ENCODE measurements around the gene FILIP1L. TPM values are rescaled to one million over a fixed set of nuclear protein-coding genes. Genes with fewer than 3 reads are reported as not detected.

Gene FILIP1L
- total and polyA plus RNA-seq, 2 donors (not counting 1 experiment from before 2014, with no cell fraction given): 0.32 to 0.48 TPM

DNA sequence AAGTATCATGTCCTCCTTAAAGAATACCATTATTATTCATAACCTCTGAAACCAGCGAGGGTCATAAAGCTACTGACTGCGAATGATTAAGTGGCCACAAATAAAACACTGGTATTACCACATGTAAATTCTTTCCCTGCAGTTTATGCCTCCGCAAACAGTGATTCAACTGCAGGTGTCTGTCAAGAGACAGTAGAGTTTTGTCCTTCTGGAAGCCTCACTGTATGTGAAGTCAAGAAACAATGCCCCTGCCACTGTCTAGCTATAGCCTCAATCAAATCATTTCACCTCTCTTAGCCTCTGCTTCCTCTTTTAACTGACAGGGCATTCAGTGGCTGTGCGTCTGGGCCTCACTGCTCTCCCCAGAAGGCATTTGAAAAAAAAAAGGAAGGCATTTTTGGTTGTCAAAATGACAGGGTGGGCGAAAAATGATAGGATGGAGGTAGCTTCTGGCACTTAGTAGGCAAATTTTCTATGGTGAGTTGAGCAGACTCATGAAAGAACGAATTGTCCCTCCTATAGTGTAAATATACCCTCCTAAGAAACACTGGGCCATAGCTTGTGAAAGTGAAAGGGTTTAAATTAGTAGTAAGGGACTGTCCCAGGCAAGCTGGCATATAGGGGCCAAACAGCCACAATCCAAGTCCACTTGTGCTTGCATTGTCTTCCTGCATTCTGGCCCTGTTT, 66.7 kb downstream of the FILIP1L start:
- H3K27me3 Mint-ChIP-seq: no peaks in the 10 kb centered on the region
- no peak for TF ChIP-seq EZH2 (IDR thresholded peaks at IDR 0.05; ENCODE audit: borderline replicate concordance, insufficient read depth, low read depth, low read length, poor library complexity, severe bottlenecking)
- TF ChIP-seq, protein P1, sequence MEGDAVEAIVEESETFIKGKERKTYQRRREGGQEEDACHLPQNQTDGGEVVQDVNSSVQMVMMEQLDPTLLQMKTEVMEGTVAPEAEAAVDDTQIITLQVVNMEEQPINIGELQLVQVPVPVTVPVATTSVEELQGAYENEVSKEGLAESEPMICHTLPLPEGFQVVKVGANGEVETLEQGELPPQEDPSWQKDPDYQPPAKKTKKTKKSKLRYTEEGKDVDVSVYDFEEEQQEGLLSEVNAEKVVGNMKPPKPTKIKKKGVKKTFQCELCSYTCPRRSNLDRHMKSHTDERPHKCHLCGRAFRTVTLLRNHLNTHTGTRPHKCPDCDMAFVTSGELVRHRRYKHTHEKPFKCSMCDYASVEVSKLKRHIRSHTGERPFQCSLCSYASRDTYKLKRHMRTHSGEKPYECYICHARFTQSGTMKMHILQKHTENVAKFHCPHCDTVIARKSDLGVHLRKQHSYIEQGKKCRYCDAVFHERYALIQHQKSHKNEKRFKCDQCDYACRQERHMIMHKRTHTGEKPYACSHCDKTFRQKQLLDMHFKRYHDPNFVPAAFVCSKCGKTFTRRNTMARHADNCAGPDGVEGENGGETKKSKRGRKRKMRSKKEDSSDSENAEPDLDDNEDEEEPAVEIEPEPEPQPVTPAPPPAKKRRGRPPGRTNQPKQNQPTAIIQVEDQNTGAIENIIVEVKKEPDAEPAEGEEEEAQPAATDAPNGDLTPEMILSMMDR (IDR thresholded peaks at IDR 0.05): no peak
- H3K4me1 ChIP-seq (ENCODE audit: control insufficient read depth in 2 of 2, insufficient read depth in 2 of 2, low read length in 2 of 2): peaks cover 59 to 60% of the 10 kb centered on the region in 2 donors
- peak overlapping the region; percentile 66 for H2AFZ ChIP-seq (ENCODE audit: insufficient read depth, low read depth, low read length, poor library complexity, severe bottlenecking)
- H3K4me3 Mint-ChIP-seq: peak overlapping the region; percentile 89
- no peaks in the 10 kb centered on the region for H3K79me2 ChIP-seq (ENCODE audit: control insufficient read depth, insufficient read depth, low read length)
- POLR2A ChIA-PET: no interaction called here
- 0% methylated on average over 2 of the region's 6 CpGs for WGBS (ENCODE audit: insufficient coverage)
- peak overlapping the region; percentile 69 for H3K4me2 ChIP-seq (replicated peaks; ENCODE audit: low read depth, low read length, poor library complexity, severe bottlenecking)
- H3K4me1 Mint-ChIP-seq: peaks cover 63% of the 10 kb centered on the region
- H3K27me3 ChIP-seq (replicated peaks in 1 of 4; ENCODE audit: control extremely low read depth in 1 of 4, control insufficient read depth in 3 of 4, insufficient read depth in 4 of 4, low read length in 3 of 4): no peaks in the 10 kb centered on the region
- H3K27ac Mint-ChIP-seq: peak overlapping the region; percentile 97
- no peaks in the 10 kb centered on the region for H3K36me3 ChIP-seq (replicated peaks in 1 of 2; ENCODE audit: control extremely low read depth in 1 of 2, control insufficient read depth in 1 of 2, extremely low read depth in 1 of 2, insufficient read depth in 2 of 2, low read length in 1 of 2)
- intact Hi-C loops (cut with micrococcal nuclease): loop anchor here (1.0 to 10.0 kb wide), 5 partner anchors 21 to 1143 kb away; partner anchors contain the start of genes CMSS1, DCBLD2 and NIT2
- H3K4me3 ChIP-seq (ENCODE audit: control extremely low read depth in 1 of 5, extremely low read depth in 1 of 5, insufficient read depth in 1 of 5, low read depth in 2 of 5, low read length in 4 of 5): peak overlapping the region; percentile 16 to 47 (median 34)
- ATAC-seq (ENCODE audit: low read depth) (peak; percentile 67), DNase-seq (peak; percentile 82)
- no peaks in the 10 kb centered on the region for H3K9me3 ChIP-seq (ENCODE audit: control extremely low read depth in 1 of 3, control insufficient read depth in 2 of 3, insufficient read depth in 1 of 3, low read length in 2 of 3)
- CTCF ChIA-PET: interaction anchor here (0.6 to 3.3 kb wide), 9 partner anchors 10 to 1182 kb away, joined by 3 to 18 read pairs (median 5); partner anchors contain the start of gene TBC1D23
- peak overlapping the region; percentile 49 for H3K9ac ChIP-seq (ENCODE audit: low read length)
- peak overlapping the region; percentile 75 to 82 for H3K27ac ChIP-seq (ENCODE audit: low read length in 2 of 2)
- no peaks in the 10 kb centered on the region for H4K20me1 ChIP-seq (ENCODE audit: control insufficient read depth, insufficient read depth, low read length, poor library complexity, severe bottlenecking)
- no peaks in the 10 kb centered on the region for H3K9me3 Mint-ChIP-seq (ENCODE audit: insufficient read depth)

DNA sequence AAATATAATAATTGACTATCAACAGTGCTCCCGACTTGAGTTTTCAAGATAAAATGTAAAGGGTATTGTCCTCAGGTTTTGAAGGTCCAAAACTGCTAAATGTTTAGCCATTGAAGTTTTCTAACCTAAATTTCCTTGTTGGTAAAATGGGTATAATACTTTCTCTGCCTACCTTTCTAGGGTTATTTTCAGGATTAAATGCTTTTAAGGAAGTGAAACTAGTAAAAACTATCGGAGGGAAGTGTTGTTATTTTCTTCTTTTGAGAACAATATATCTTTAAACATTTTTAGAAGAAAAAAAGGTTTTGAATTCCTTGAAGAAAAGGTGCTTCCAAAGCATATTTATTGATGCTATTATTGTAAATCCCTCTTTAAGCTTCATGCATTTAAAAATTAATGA, 67.3 kb downstream of the FILIP1L start:
- no peaks in the 10 kb centered on the region for H3K9me3 Mint-ChIP-seq (ENCODE audit: insufficient read depth)
- Histone ChIP-seq H3K9ac (ENCODE audit: low read length) (peak overlapping the region; percentile 49), H3K4me3 (ENCODE audit: control extremely low read depth in 1 of 5, extremely low read depth in 1 of 5, insufficient read depth in 1 of 5, low read depth in 2 of 5, low read length in 4 of 5) (peak overlapping the region; percentile 16 to 47 (median 34)), H3K4me2 (replicated peaks; ENCODE audit: low read depth, low read length, poor library complexity, severe bottlenecking) (peak overlapping the region; percentile 69), H3K4me1 (ENCODE audit: control insufficient read depth in 2 of 2, insufficient read depth in 2 of 2, low read length in 2 of 2) (peaks cover 60 to 63% of the 10 kb centered on the region in 2 donors), H3K36me3 (replicated peaks in 1 of 2; ENCODE audit: control extremely low read depth in 1 of 2, control insufficient read depth in 1 of 2, extremely low read depth in 1 of 2, insufficient read depth in 2 of 2, low read length in 1 of 2) (no peaks in the 10 kb centered on the region), H4K20me1 (ENCODE audit: control insufficient read depth, insufficient read depth, low read length, poor library complexity, severe bottlenecking) (no peaks in the 10 kb centered on the region), H3K79me2 (ENCODE audit: control insufficient read depth, insufficient read depth, low read length) (no peaks in the 10 kb centered on the region), H3K27ac (ENCODE audit: low read length in 2 of 2) (peak overlapping the region; percentile 75 to 82), H2AFZ (ENCODE audit: insufficient read depth, low read depth, low read length, poor library complexity, severe bottlenecking) (no peak overlapping the region), H3K9me3 (ENCODE audit: control extremely low read depth in 1 of 3, control insufficient read depth in 2 of 3, insufficient read depth in 1 of 3, low read length in 2 of 3) (no peaks in the 10 kb centered on the region), H3K27me3 (replicated peaks in 1 of 4; ENCODE audit: control extremely low read depth in 1 of 4, control insufficient read depth in 3 of 4, insufficient read depth in 4 of 4, low read length in 3 of 4) (no peaks in the 10 kb centered on the region)
- peak overlapping the region; percentile 89 for H3K4me3 Mint-ChIP-seq
- H3K4me1 Mint-ChIP-seq: peaks cover 66% of the 10 kb centered on the region
- ChIA-PET POLR2A (no interaction called here), CTCF (interaction anchor here (1.0 to 3.3 kb wide), 5 partner anchors 11 to 214 kb away, joined by 5 to 18 read pairs (median 7); partner anchors contain the start of gene TBC1D23)
- no peaks in the 10 kb centered on the region for H3K27me3 Mint-ChIP-seq
- H3K27ac Mint-ChIP-seq: peak overlapping the region; percentile 97
- no peak for ATAC-seq (ENCODE audit: low read depth)
- DNase-seq: peak; percentile 50
- WGBS (ENCODE audit: insufficient coverage): no CpG with 5 or more reads among the region's 2 CpGs
- intact Hi-C loops (cut with micrococcal nuclease): loop anchor here (1.0 to 10.0 kb wide), 5 partner anchors 22 to 1142 kb away; partner anchors contain the start of genes CMSS1, DCBLD2 and NIT2
- TF ChIP-seq, protein P1 (IDR thresholded peaks at IDR 0.05): no peak
- no peak for TF ChIP-seq EZH2 (IDR thresholded peaks at IDR 0.05; ENCODE audit: borderline replicate concordance, insufficient read depth, low read depth, low read length, poor library complexity, severe bottlenecking)

Data from B cell (primary cell).